Measurements from ENCODE around the gene SLC25A46. TPM values are rescaled to one million over a fixed set of nuclear protein-coding genes. Genes with fewer than 3 reads are reported as not detected.

SLC25A46 gene
- total RNA-seq, 1 experiment from 2014 or later: 30.6 TPM

DNA sequence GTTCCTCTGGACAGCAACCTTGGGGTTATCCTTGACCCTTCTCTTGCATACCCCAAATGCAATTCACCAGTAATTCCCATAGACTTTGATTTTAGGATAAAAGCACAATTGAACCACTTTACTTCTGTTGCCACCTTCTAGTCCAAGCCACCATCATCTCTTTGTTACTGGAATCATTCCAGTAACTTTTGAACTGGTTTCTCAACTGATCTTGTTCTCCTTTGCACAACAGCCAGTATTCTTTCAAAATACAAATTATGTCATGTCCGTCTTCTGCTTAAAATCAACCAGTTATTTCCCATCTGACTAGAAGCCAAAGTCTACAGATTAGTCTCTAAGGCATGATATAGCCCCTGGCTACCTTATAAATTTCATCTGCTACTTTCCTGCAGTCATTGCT is 21.4 kb downstream of the SLC25A46 start:
- H3K27ac Mint-ChIP-seq (ENCODE audit: unreplicated experiment): no peak overlapping the region
- POLR2A ChIA-PET: no interaction called here
- no peak for DNase-seq
- Histone ChIP-seq H3K4me1 (no peaks in the 10 kb centered on the region), H3K9me3 (no peaks in the 10 kb centered on the region), H3K4me3 (ENCODE audit: low read depth, low read length) (no peak overlapping the region), H3K27me3 (replicated peaks; ENCODE audit: control insufficient read depth, insufficient read depth, low read length) (no peaks in the 10 kb centered on the region), H3K36me3 (ENCODE audit: control insufficient read depth, insufficient read depth, low read length) (no peaks in the 10 kb centered on the region)
- H3K27me3 Mint-ChIP-seq (ENCODE audit: insufficient read depth, unreplicated experiment): no peaks in the 10 kb centered on the region
- CTCF ChIA-PET: no interaction called here
- no peaks in the 10 kb centered on the region for H3K36me3 Mint-ChIP-seq (ENCODE audit: insufficient read depth, unreplicated experiment)
- H3K4me1 Mint-ChIP-seq (ENCODE audit: low read depth, unreplicated experiment): no peaks in the 10 kb centered on the region
- no TSS peak for BruUV-seq (replicated peaks)
- TF ChIP-seq, protein P1, sequence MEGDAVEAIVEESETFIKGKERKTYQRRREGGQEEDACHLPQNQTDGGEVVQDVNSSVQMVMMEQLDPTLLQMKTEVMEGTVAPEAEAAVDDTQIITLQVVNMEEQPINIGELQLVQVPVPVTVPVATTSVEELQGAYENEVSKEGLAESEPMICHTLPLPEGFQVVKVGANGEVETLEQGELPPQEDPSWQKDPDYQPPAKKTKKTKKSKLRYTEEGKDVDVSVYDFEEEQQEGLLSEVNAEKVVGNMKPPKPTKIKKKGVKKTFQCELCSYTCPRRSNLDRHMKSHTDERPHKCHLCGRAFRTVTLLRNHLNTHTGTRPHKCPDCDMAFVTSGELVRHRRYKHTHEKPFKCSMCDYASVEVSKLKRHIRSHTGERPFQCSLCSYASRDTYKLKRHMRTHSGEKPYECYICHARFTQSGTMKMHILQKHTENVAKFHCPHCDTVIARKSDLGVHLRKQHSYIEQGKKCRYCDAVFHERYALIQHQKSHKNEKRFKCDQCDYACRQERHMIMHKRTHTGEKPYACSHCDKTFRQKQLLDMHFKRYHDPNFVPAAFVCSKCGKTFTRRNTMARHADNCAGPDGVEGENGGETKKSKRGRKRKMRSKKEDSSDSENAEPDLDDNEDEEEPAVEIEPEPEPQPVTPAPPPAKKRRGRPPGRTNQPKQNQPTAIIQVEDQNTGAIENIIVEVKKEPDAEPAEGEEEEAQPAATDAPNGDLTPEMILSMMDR (IDR thresholded peaks at IDR 0.05; ENCODE audit: insufficient read depth in 1 of 2, low read depth in 1 of 2, low read length in 1 of 2, severe bottlenecking in 1 of 2, unreplicated experiment in 1 of 2): no peak
- intact Hi-C loops (cut with micrococcal nuclease; ENCODE audit: unreplicated experiment): no loop called here
- H3K9me3 Mint-ChIP-seq (ENCODE audit: unreplicated experiment): no peaks in the 10 kb centered on the region
- H3K4me3 Mint-ChIP-seq (ENCODE audit: unreplicated experiment): no peak overlapping the region

DNA sequence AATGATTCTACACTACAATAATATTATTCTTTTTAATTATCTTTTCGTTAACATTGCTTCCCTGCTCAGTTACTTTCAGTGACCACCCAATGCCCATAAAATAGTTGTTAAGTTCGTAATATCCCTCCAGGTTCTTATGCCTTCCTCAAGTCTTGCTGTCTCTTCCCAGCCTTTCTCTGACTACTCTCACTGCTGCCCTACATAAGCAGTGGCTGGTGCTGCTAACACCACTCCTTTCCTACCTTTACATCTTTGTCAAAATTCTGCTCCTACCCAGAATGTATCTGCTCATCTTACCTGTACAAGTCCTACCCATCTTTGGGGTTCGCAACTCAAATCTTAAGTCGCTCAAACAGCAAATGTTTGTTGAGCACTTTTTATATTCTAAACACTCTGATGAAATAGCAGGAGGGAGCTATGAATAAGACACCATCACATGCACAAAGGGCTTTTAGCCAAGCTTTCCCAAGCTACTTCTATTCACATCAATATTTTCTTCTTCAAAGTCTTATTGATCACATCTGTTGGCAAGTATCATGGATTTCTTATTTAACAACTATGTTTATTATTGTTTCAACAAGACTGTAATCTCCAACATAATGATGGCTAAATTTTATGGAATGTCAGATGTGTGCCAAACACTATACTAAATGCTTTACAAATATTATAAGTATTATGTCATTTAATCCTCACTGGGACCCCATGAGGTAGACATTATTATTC is 29.5 kb downstream of the SLC25A46 start:
- no peaks in the 10 kb centered on the region for H3K4me1 ChIP-seq
- H3K36me3 ChIP-seq (ENCODE audit: control insufficient read depth, insufficient read depth, low read length): no peaks in the 10 kb centered on the region
- H3K4me3 Mint-ChIP-seq (ENCODE audit: unreplicated experiment): no peak overlapping the region
- ChIA-PET CTCF (no interaction called here), POLR2A (no interaction called here)
- 0 out of 2 replicates have a peak, but pooled peaks cover 4% of the 10 kb centered on the region for H3K9me3 ChIP-seq
- H3K27me3 Mint-ChIP-seq (ENCODE audit: insufficient read depth, unreplicated experiment): peaks cover 2% of the 10 kb centered on the region
- H3K4me1 Mint-ChIP-seq (ENCODE audit: low read depth, unreplicated experiment): no peaks in the 10 kb centered on the region
- no peak overlapping the region for H3K27ac Mint-ChIP-seq (ENCODE audit: unreplicated experiment)
- H3K36me3 Mint-ChIP-seq (ENCODE audit: insufficient read depth, unreplicated experiment): no peaks in the 10 kb centered on the region
- intact Hi-C loops (cut with micrococcal nuclease; ENCODE audit: unreplicated experiment): no loop called here
- no peak for DNase-seq
- H3K4me3 ChIP-seq (ENCODE audit: low read depth, low read length): no peak overlapping the region
- BruUV-seq (replicated peaks): no TSS peak
- H3K27me3 ChIP-seq (replicated peaks; ENCODE audit: control insufficient read depth, insufficient read depth, low read length): no peaks in the 10 kb centered on the region
- TF ChIP-seq, protein P1 (IDR thresholded peaks at IDR 0.05; ENCODE audit: insufficient read depth in 1 of 2, low read depth in 1 of 2, low read length in 1 of 2, severe bottlenecking in 1 of 2, unreplicated experiment in 1 of 2): no peak
- no peaks in the 10 kb centered on the region for H3K9me3 Mint-ChIP-seq (ENCODE audit: unreplicated experiment)

DNA sequence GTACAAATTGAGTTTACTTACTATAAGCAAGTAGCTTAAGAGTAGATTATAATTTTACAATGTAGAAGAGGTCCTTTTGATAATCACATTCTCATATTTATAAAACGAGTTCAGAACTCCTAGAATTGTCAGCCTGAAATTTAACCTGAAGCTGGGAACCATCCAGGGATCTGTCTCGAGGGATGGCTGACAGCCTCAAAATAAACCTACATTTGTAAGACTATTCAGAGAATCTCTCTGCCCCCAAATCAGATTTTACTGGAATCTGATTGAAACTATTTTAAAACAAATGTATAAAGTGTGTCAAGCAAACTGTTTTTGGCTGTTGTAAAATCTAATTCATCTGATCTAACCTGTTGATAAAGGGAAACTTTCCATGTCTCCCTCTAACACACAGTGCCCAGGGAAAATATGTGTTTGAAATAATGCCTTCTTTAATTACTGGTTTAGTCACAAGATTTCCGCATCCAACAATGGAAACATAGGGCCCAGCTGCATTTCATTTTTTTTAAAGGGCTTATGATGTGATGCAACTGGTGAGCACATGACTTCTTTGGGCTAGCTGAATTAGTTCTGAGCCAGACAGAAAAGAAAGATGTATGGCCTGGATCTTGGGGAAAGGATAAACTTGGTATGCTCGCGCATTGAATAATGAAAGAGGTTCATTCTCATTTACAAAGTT is 30.3 kb downstream of the SLC25A46 start:
- no peak for DNase-seq
- Mint-ChIP-seq H3K27me3 (ENCODE audit: insufficient read depth, unreplicated experiment) (peaks cover 2% of the 10 kb centered on the region), H3K36me3 (ENCODE audit: insufficient read depth, unreplicated experiment) (no peaks in the 10 kb centered on the region), H3K9me3 (ENCODE audit: unreplicated experiment) (no peaks in the 10 kb centered on the region), H3K4me3 (ENCODE audit: unreplicated experiment) (no peak overlapping the region), H3K27ac (ENCODE audit: unreplicated experiment) (no peak overlapping the region), H3K4me1 (ENCODE audit: low read depth, unreplicated experiment) (no peaks in the 10 kb centered on the region)
- TF ChIP-seq, protein P1 (IDR thresholded peaks at IDR 0.05; ENCODE audit: insufficient read depth in 1 of 2, low read depth in 1 of 2, low read length in 1 of 2, severe bottlenecking in 1 of 2, unreplicated experiment in 1 of 2): no peak
- no TSS peak for BruUV-seq (replicated peaks)
- Histone ChIP-seq H3K4me1 (no peaks in the 10 kb centered on the region), H3K36me3 (ENCODE audit: control insufficient read depth, insufficient read depth, low read length) (no peaks in the 10 kb centered on the region), H3K9me3 (0 out of 2 replicates have a peak, but pooled peaks cover 4% of the 10 kb centered on the region), H3K27me3 (replicated peaks; ENCODE audit: control insufficient read depth, insufficient read depth, low read length) (no peaks in the 10 kb centered on the region), H3K4me3 (ENCODE audit: low read depth, low read length) (no peak overlapping the region)
- intact Hi-C loops (cut with micrococcal nuclease; ENCODE audit: unreplicated experiment): no loop called here
- CTCF ChIA-PET: no interaction called here
- POLR2A ChIA-PET: no interaction called here

All from Caco-2 (cell line).